22Rv1 (cell line): ENCODE data around the gene C22orf23.

Experiments used
- H3K27ac ChIP-seq: fragments of 450-650 bp; 2 replicates; pipeline ENCODE4 v1.5.1; 2017
- CTCF ChIP-seq: fragments of 450-650 bp; IDR thresholded peaks from 2 replicates; pipeline ENCODE4 v1.5.1; 2017; ENCODE audit warnings: mild to moderate bottlenecking
- ZFX ChIP-seq: fragments of 450-650 bp; IDR thresholded peaks from 2 replicates; pipeline ENCODE4 v1.6.1; 2017; ENCODE audit warnings: antibody characterized with exemption, borderline replicate concordance

C22orf23 gene

GRCh38 chr22:37926358-37926757 lies 27.0 kb downstream of the C22orf23 start:
- H3K27ac ChIP-seq, result no peak overlapping the region
- no peak for TF ChIP-seq CTCF
- no peak for TF ChIP-seq ZFX

GRCh38 chr22:37925767-37926166 lies 27.6 kb downstream of the C22orf23 start:
- H3K27ac ChIP-seq, result no peak overlapping the region
- TF ChIP-seq ZFX, result no peak
- TF ChIP-seq CTCF, result no peak

- TF ChIP-seq CTCF, result no peak
- TF ChIP-seq ZFX, result no peak
- no peak overlapping the region for H3K27ac ChIP-seq
Measured at GRCh38 chr22:37925330-37925729, 28.1 kb downstream of the C22orf23 start.

- TF ChIP-seq ZFX (no peak), CTCF (no peak)
Measured at GRCh38 chr22:37924386-37925065, 28.9 kb downstream of the C22orf23 start.

GRCh38 chr22:37923927-37924326 lies 29.5 kb downstream of the C22orf23 start:
- H3K27ac ChIP-seq, result no peak overlapping the region
- TF ChIP-seq ZFX, result no peak
- TF ChIP-seq CTCF, result no peak

More at GRCh38 chr22:37924386-37925065, 28.9 kb downstream of the C22orf23 start:
- no peak overlapping the region for H3K27ac ChIP-seq

GRCh38 chr22:37922191-37922590 lies 31.2 kb downstream of the C22orf23 start:
- H3K27ac ChIP-seq, result no peak overlapping the region
- TF ChIP-seq ZFX (no peak), CTCF (no peak)

GRCh38 chr22:37920126-37920525 lies 33.3 kb downstream of the C22orf23 start:
- no peak overlapping the region for H3K27ac ChIP-seq
- TF ChIP-seq CTCF, result no peak
- TF ChIP-seq ZFX, result no peak
